Forelimb muscle (tissue), 1 donor: ENCODE data around the gene IL37. TPM values are rescaled to one million over a fixed set of nuclear protein-coding genes. Genes with fewer than 3 reads are reported as not detected.
"Not testable (repeated sequence)": the region's sequence is repeated elsewhere in the genome, so short reads cannot be mapped to it uniquely, and the experiment has no call there.

Experiments
- DNase-seq: peaks from one replicate; pipeline ENCODE4 v3.0.0-alpha.2; 2013; ENCODE audit warnings: low read depth
- polyA plus RNA-seq: library from polyadenylated mRNA; unstranded; fragments of 120-200 nt; gene quantifications from one replicate; pipeline ENCODE4 v1.2.1, GENCODE V29; 2013; ENCODE audit not compliant: insufficient read length

IL37 gene
- polyA plus RNA-seq, 1 donor = not detected

DNA sequence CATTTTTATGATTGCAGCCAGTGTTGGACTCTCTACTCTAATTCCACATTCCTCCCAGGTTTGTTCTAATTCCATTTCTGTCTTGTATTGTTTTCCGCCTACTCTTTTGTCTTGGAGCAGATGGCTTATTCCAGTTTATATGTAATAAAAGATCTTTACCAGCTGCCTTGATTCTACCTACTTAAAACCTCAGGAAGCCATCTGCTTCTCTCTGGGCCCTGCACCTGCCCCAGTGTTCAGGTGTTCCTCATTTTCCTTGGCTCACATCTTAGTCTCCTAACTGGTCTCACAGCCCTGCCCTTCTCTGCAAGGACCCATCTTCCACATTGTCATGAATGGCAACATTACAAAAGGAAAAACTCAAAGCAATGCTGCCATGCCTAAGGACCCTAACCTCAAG is 21.0 kb upstream of the IL37 start:
- no peak for DNase-seq

- DNase-seq = no peak
Observed at GRCh38 chr2:112891385-112891831, 19.6 kb upstream of the IL37 start.

- DNase-seq = no peak
Observed at GRCh38 chr2:112893752-112894151, 17.2 kb upstream of the IL37 start.

- no peak for DNase-seq
Observed at GRCh38 chr2:112896909-112897623, 13.9 kb upstream of the IL37 start.

DNA sequence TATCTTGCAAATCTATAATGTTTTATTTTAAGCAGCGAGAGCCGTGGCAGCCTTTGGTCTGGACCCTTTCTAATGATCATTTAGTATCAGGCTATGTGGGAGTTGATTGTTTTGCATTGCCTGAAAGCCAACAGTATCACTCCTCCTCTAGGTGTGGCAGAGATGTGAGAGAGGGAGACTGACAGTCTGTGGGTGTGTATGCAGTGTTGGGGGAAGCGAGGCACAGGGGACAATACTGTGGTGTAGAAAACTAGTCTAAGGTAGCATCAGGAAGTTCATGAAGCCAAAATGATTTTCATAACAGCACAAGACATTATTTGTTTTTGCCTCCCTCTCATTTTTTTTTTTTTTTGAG is 13.4 kb upstream of the IL37 start:
- DNase-seq = no peak

DNA sequence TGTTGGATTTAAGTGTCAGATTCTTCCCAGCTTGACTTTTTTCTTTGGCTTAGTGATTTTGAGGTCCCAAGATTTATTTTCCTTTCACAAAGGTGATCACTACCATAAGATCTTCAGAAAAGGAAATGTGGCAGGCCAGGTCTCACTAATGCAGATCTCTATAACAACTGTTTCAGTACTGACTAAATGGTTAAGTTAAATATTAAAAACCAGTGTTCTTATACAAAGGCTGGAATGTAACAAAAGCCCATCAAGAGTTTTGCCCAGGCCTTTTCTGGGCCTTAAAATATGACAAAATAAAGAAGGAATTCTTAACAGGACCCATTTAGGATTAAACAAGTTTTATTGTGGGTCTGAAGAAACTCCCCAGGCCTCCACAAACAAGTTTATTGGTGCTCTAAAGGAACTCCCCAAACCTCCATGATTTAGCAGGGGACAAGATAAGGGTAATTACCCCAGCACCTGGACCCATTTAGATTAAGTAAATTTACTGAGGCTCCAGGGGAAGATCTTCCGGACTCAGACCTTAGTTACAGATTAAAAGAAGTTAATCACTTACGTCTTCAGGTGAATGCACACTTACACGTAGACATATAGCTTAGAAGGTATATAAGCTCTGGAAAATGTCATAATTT is 9.4 kb upstream of the IL37 start:
- DNase-seq = not testable (repeated sequence)

GRCh38 chr2:112902816-112903215 is 8.1 kb upstream of the IL37 start:
- no peak for DNase-seq

GRCh38 chr2:112904883-112905282 is 6.1 kb upstream of the IL37 start:
- DNase-seq = no peak

DNA sequence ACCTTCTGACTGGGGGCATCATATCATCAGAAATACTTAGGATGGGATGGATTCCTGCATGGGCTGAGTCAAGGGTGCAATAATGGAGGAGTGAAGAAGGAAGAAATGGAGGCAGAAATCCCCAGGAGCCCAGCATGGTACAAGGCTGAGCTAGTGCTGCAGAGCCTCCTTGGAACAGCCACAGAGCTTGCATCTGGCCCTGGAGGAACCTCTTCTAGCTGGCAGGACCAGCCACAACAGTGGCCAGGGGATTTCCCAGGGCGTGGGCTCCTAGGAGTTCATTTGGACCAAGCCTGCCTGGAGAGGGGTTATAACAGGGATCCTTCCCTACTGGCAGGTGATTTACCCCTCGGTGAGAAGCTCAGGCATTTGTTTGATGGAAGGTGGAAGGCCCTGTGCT is 4.7 kb upstream of the IL37 start:
- no peak for DNase-seq

- DNase-seq = no peak
Observed at GRCh38 chr2:112907001-112907949, 3.7 kb upstream of the IL37 start.

DNA sequence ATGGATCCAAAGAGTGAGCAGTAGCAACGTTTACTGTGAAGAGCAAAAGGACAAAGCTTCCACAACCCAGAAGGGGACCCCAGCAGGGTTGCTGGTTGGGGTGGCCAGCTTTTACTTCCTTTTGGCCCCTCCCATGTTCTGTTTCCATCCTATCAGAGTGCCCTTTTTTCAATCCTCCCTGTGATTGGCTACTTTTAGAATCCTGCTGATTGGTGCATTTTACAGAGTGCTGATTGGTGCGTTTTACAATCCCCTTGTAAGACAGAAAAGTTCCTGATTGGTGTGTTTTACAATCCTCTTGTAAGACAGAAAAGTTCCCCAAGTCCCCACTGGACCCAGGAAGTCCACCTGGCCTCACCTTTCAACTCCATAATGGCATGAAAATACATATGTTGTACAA is 2.4 kb upstream of the IL37 start:
- not testable (repeated sequence) for DNase-seq

GRCh38 chr2:112910219-112910618 is 746 bp upstream of the IL37 start:
- DNase-seq = no peak

- no peak for DNase-seq
Observed at GRCh38 chr2:112912403-112912802, 1.4 kb downstream of the IL37 start.

GRCh38 chr2:112915300-112916144 is 4.6 kb downstream of the IL37 start:
- no peak for DNase-seq

GRCh38 chr2:112916145-112916571 is 5.2 kb downstream of the IL37 start:
- DNase-seq = no peak

GRCh38 chr2:112916625-112917247 is 5.8 kb downstream of the IL37 start:
- no peak for DNase-seq

- DNase-seq = no peak
Observed at GRCh38 chr2:112917856-112918255, 6.9 kb downstream of the IL37 start.

DNA sequence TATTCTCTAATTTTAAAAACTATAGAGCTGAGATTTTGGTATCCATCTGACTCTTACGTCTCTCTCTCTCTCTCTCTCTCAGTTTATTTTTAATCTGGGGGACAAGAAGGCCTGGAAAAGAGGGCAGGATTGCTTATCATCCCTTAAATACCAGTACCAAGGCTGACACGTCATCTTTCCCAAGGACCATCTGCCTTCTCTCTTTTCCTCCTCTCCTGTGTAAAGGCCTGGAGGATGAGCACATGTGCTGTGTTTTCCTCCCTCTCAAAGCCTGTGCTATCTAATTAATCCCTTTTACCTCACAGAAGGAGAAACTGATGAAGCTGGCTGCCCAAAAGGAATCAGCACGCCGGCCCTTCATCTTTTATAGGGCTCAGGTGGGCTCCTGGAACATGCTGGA is 7.3 kb downstream of the IL37 start:
- DNase-seq = no peak

DNA sequence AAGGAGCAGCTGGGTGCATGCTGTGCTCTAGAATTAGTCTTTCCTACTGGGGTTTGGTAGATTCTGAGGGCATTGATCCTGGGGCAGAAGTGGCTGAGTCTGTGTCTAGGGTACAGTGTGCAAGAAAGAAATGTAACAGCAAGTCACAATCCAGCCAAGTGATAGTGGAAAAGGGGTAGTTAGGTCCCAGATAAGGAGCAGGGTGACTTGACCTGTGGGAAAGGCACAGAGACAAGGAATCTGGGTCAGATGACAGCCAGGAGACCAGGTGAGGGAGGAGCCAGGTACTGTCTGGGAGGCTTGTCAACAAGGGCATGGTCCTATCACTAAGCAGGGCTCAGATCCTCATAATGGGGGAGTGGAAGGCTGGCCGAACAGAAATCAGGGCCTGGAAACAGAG is 8.1 kb downstream of the IL37 start:
- no peak for DNase-seq

DNA sequence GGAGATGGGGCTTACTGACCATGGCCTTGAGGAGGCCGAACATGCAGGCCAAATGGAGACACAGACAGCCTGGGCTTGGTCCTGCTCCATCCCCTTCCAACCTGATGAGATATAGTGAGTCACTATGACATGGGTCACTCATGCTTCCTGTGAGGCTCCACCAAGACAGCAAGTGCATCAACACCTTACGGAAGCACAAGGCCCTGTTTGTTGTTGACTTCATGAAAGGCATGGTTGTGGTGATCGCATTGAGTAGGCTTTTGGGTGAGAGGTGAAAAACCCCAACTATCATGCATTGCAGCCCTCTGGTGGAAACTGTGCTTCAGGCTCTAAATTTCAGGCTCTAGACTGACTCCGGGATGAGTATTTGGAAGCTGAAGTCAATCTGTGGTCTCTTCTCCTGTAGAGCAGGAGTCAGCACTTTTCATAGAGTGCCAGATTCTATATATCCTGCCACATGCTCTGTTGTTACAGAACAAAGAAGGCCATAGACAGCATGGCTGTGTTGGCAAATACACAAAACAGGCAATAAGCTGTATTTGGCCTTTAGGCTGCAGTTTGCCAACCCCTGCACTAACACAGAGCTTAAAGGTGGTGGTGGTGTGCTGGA is 10.1 kb downstream of the IL37 start:
- DNase-seq = no peak

DNA sequence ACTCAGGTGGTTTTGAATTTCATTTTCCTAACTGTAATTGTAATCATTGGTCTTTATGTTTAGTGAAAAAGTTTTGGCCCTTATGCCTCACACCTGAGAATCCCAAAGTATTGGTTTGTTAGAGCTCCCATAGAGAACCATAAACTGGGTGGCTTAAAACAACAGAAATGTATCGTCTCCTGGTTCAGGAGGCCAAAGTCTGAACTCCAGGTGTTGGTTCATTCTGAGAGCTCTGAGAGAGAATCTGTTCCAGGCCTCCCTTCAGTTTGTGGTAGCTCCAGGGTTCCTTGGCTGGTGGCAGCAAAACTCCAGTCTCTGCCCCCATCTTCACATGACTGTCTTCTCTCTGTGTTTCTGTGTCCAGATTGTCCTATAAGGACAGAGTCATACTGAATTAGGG is 11.0 kb downstream of the IL37 start:
- no peak for DNase-seq
